GM21529 (cell line): ENCODE measurements around the gene DUSP22.
"Not testable (repeated sequence)": the region's sequence is repeated elsewhere in the genome, so short reads cannot be mapped to it uniquely, and the experiment has no call there.

Experiments
- ATAC-seq: cut with Tn5 transposase; IDR thresholded peaks from one replicate; pipeline ENCODE4 v1.9.1; 2021; ENCODE audit not compliant: unreplicated experiment

The DUSP22 gene

GRCh38 chr6:362231-362923, 70.1 kb downstream of the DUSP22 start:
- no peak for ATAC-seq

- ATAC-seq: no peak
Observed at GRCh38 chr6:362924-363249, 70.6 kb downstream of the DUSP22 start.

DNA sequence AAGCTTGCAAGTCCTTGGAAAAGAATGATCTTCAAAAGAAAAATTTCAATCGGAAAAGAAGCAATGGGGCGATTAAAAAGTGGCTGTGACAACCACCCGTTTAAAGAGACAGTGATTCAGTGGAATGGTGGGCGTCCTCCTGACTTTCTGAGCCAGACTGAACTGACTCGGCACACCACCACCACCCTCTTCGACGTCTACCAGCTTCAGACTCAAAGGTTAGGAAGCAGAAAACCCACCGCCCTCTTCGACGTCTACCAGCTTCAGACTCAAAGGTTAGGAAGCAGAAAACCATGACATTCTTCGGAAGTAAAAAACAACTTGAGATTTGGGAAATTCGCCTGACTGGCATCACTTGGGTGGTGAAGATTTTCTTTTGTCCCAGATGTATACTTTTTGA, 71.0 kb downstream of the DUSP22 start:
- ATAC-seq: no peak

GRCh38 chr6:363909-364308, 71.6 kb downstream of the DUSP22 start:
- ATAC-seq: no peak

- no peak for ATAC-seq
Observed at GRCh38 chr6:364609-365540, 72.6 kb downstream of the DUSP22 start.

GRCh38 chr6:365835-366234, 73.5 kb downstream of the DUSP22 start:
- ATAC-seq: no peak

- ATAC-seq: no peak
Observed at GRCh38 chr6:366389-367297, 74.4 kb downstream of the DUSP22 start.

DNA sequence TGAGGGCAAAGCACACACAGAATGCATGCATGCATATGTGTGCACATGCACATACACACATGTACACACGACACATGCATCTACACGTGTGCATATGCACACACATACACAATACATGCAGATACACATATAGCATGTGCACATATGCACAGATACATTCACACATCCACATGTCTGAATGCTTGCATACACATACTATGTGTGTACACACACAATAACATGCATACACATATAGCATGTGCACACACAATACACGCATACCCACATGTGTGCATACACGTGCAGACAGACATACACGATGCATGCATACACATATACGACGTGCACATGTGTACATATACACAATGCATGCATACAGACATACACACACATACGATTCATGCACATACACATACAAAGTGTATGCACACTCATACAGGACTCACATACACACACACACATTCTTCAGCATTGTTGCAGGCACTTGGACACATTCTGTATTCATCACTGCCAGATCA, 75.1 kb downstream of the DUSP22 start:
- ATAC-seq: no peak

DNA sequence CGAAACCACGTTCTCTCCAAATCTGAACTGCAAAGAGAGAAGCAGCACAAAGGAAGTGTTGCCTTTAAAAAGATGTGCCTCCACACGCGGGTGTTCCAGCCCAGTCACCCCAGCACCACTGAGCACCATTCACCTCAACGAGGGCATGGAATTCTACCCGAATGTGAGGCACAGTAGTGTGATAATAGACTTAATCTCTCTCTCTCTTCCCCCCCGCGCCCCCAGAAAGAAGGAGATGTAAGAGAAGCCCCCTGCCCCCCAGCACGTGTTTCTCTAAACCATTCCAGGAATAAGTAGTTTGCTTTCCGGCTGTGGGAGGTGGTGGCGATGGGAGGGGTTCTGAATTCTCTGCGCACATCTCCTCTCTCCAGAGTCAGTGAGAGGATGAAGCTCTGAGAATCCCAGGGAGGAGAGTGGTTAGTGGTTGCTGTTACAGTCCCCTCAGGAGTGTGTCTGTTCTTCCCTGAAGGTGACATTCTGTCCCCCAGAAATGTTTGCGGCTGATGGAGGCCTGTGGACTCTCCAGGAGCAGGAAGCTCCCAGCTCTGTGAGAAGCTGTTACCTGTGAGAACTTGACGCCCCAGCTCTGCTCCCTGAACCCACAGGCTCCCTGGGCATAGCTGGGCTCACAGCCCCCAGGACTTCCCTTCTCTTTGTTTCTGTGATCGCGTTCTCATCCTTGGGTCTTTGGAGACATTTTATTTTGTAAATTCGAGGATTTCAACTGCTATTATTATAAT, 75.8 kb downstream of the DUSP22 start:
- no peak for ATAC-seq

- no peak for ATAC-seq
Observed at GRCh38 chr6:369559-370431, 77.5 kb downstream of the DUSP22 start.

- ATAC-seq: no peak
Observed at GRCh38 chr6:370555-370954, 78.3 kb downstream of the DUSP22 start.

DNA sequence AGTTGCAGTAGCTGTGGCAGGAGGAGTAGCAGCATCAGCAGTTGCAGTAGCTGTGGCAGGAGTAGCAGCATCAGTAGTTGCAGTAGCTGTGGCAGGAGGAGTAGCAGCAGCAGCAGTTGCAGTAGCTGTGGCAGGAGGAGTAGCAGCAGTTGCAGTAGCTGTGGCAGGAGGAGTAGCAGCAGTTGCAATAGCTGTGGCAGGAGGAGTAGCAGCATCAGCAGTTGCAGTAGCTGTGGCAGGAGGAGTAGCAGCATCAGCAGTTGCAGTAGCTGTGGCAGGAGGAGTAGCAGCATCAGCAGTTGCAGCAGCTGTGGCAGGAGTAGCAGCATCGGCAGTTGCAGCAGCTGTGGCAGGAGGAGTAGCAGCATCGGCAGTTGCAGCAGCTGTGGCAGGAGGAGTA, 79.6 kb downstream of the DUSP22 start:
- not testable (repeated sequence) for ATAC-seq

- ATAC-seq: peak; percentile 71
Observed at GRCh38 chr6:372336-372911, 80.1 kb downstream of the DUSP22 start.

DNA sequence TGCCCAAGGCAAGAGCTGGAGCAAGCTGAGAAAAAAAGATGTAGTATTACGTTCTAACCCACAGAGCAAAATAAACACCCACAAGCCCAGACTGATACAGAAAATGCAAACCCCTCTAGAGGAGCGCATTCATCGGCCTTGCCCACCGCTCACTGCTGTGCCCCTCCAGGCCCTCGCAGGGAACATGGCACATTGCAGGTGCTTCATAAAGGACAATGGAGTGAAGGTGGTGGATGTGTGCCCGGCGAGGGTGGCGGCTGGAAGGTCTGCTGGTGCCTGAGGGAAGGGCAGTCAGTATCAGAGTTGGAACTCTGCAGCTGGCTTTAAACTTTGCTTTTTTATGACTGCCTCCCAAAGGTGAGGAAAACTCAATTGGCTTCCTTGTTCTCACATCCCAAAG, 80.7 kb downstream of the DUSP22 start:
- ATAC-seq: no peak

GRCh38 chr6:373773-374724, 81.8 kb downstream of the DUSP22 start:
- no peak for ATAC-seq

- ATAC-seq: no peak
Observed at GRCh38 chr6:374956-375355, 82.7 kb downstream of the DUSP22 start.

GRCh38 chr6:376827-377640, 84.7 kb downstream of the DUSP22 start:
- ATAC-seq: no peak
